AG08395 (cell line): ENCODE measurements around the gene UBE2Q2.
A peak's percentile ranks its signal among the peaks of the same experiment; 100 is the strongest.

ENCODE experiments used
- DNase-seq: peaks from one replicate; pipeline ENCODE4 v3.0.0; 2012; ENCODE audit warnings: mixed read lengths, low spot score

UBE2Q2 gene

GRCh38 chr15:75923756-75924155, 80.5 kb downstream of the UBE2Q2 start:
- no peak for DNase-seq

GRCh38 chr15:75924576-75924975, 81.3 kb downstream of the UBE2Q2 start:
- DNase-seq: no peak

- no peak for DNase-seq
Observed at GRCh38 chr15:75925440-75925839, 82.2 kb downstream of the UBE2Q2 start.

GRCh38 chr15:75926931-75927330, 83.7 kb downstream of the UBE2Q2 start:
- DNase-seq: no peak

- DNase-seq: no peak
Observed at GRCh38 chr15:75927601-75928000, 84.4 kb downstream of the UBE2Q2 start.

GRCh38 chr15:75928680-75929608, 85.7 kb downstream of the UBE2Q2 start:
- no peak for DNase-seq

GRCh38 chr15:75929799-75930565, 86.7 kb downstream of the UBE2Q2 start:
- no peak for DNase-seq

- no peak for DNase-seq
Observed at GRCh38 chr15:75930866-75931265, 87.6 kb downstream of the UBE2Q2 start.

GRCh38 chr15:75942464-75942863, 99.2 kb downstream of the UBE2Q2 start:
- DNase-seq: no peak

GRCh38 chr15:75943246-75943645, 100.0 kb downstream of the UBE2Q2 start:
- no peak for DNase-seq

- no peak for DNase-seq
Observed at GRCh38 chr15:75943713-75944215, 100.5 kb downstream of the UBE2Q2 start.

GRCh38 chr15:75945953-75946352, 102.7 kb downstream of the UBE2Q2 start:
- no peak for DNase-seq

GRCh38 chr15:75947092-75947491, 103.8 kb downstream of the UBE2Q2 start:
- peak; percentile 63 for DNase-seq

GRCh38 chr15:75948761-75949296, 105.6 kb downstream of the UBE2Q2 start:
- no peak for DNase-seq
